Measurements from ENCODE around the gene APAF1. TPM values are rescaled to one million over a fixed set of nuclear protein-coding genes. Genes with fewer than 3 reads are reported as not detected.

The APAF1 gene
- total RNA-seq, 3 donors from 2014 or later: 4.8 to 9.2 (median 6.6) TPM

DNA sequence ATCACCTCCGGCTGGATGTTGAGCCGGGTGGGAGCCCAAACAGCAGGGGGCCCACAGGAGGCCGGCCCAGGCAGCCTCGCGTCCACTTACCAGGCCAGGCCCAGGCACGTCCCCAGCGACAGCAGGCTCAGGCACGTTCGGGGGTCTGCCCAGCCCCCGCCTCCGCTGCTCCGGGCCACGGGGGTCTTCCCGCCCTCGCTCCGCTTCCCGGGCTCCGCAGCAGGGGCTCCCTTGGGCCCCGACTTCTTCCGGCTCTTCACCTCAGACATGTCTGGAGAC, 718 bp upstream of the APAF1 start:
- H3K27me3 Mint-ChIP-seq (ENCODE audit: low read depth): no peaks in the 10 kb centered on the region
- H3K9me3 Mint-ChIP-seq: no peaks in the 10 kb centered on the region
- peaks cover 4% of the 10 kb centered on the region for H3K36me3 Mint-ChIP-seq (ENCODE audit: insufficient read depth)
- no peak for DNase-seq
- H3K4me1 Mint-ChIP-seq (ENCODE audit: low read depth): peaks cover 21% of the 10 kb centered on the region
- peak; percentile 9 to 15 for ATAC-seq
- H3K4me3 Mint-ChIP-seq: peak overlapping the region; percentile 97

DNA sequence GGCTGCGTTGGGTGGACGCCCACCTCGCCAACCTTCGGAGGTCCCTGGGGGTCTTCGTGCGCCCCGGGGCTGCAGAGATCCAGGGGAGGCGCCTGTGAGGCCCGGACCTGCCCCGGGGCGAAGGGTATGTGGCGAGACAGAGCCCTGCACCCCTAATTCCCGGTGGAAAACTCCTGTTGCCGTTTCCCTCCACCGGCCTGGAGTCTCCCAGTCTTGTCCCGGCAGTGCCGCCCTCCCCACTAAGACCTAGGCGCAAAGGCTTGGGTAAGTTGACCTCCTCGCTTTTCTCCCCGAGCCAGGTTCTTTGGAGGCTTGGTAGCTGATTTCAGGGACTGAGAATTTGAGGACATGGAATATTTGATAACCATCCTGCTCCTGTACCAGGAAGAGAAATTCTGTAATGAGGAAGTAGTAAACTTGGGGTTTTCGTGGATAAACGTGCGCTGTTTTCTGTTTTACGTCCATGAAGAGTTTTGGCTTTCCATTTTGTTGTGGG, 530 bp downstream of the APAF1 start:
- Mint-ChIP-seq H3K4me1 (ENCODE audit: low read depth) (peaks cover 21% of the 10 kb centered on the region), H3K4me3 (peak overlapping the region; percentile 97), H3K27me3 (ENCODE audit: low read depth) (no peaks in the 10 kb centered on the region), H3K9me3 (no peaks in the 10 kb centered on the region), H3K36me3 (ENCODE audit: insufficient read depth) (peaks cover 4% of the 10 kb centered on the region)
- ATAC-seq (peak in 1 of 2 donors; percentile 0), DNase-seq (no peak)

DNA sequence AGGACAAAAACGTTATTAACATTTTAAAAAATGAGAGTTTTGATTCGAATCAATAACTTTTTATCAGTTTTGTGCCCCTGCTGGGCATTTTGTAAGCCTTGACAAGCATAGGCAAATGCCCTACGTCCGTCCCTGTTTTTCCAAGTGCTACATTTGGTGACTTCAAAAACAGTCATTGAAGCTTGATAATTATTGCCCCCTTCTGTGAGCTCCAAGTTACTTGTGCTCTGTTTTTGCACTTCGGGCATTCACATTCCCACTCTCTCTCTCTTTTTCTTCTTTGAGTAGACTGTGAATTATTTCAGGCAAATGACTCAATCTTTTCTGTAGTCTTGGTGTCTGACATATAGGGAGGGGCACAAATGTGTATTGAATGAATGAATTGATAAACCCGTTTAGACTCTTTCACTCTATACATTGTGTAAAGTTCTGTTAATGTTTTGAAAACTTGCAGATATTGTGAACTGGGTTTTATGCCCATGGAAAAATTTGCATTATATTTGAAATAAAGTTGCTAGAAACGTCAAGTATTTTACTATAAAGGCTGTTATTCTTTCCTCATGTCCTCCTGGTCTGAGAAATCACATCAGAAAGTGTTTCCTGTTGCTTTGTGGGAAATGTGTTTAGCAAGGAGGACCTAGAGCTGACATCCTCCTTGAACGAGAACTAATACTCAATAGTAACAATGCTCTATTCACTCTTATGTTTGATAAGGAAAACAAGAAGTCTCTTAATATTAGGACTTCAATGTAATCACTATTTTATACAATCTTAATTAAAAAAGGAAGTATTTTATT, 1.4 kb downstream of the APAF1 start:
- Mint-ChIP-seq H3K9me3 (no peaks in the 10 kb centered on the region), H3K27me3 (ENCODE audit: low read depth) (no peaks in the 10 kb centered on the region), H3K4me3 (peak overlapping the region; percentile 97), H3K4me1 (ENCODE audit: low read depth) (peaks cover 21% of the 10 kb centered on the region), H3K36me3 (ENCODE audit: insufficient read depth) (peaks cover 4% of the 10 kb centered on the region)
- no peak for DNase-seq
- no peak for ATAC-seq

DNA sequence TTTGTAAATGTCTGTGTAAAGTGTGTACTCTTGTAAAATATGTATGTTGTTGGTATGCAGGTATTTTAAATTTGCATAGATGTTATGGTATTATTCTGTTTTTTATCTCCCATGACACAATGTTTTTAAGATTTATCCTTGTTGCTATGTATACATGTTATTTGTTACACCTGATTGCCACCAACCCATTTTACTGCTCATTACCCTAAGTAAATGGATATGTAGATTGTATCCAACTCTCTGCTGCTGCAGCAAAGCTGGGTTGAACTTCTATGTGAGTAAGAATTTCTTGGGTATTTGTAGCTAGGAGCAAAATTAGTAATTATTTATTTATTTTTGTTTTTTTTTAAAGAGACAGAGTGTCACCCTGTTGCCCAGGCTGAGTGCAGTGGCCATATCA, 6.2 kb downstream of the APAF1 start:
- H3K36me3 Mint-ChIP-seq (ENCODE audit: insufficient read depth): peaks cover 7% of the 10 kb centered on the region
- no peak overlapping the region for H3K4me3 Mint-ChIP-seq
- H3K4me1 Mint-ChIP-seq (ENCODE audit: low read depth): peaks cover 17% of the 10 kb centered on the region
- no peak for DNase-seq
- no peak for ATAC-seq
- no peaks in the 10 kb centered on the region for H3K9me3 Mint-ChIP-seq
- no peaks in the 10 kb centered on the region for H3K27me3 Mint-ChIP-seq (ENCODE audit: low read depth)

DNA sequence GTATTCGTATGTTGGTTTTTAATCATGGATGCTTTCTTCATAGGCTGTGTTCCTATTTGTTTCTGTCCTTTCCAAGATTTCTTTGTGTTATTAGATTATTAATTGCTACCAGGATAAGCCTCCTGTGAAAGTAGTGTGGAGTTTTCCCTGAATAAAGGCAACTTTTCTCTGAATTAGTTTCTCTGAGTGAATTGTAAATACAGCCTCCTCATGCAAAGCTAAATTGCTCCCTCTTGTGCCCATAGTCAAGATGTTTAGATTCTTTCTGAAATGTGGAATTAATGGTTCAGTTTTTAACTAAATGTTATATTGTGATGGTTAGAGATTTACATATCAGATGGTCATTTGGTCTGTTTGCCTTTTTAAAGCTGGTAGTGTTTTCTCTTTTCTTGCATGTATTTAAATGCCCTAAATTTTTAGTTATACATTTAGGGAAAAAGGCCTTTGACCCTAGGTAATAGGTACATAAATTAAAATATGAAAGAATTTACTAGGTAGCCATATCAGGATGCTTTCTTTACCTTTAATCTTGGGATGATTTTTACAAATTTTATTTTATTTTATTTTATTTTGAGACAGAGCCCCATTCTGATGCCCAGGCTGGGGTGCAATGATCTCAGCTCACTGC, 8.9 kb downstream of the APAF1 start:
- Mint-ChIP-seq H3K9me3 (no peaks in the 10 kb centered on the region), H3K27me3 (ENCODE audit: low read depth) (no peaks in the 10 kb centered on the region), H3K4me3 (no peak overlapping the region), H3K36me3 (ENCODE audit: insufficient read depth) (peaks cover 17% of the 10 kb centered on the region), H3K4me1 (ENCODE audit: low read depth) (peaks cover 13% of the 10 kb centered on the region)
- ATAC-seq (peak in 1 of 2 donors; percentile 32), DNase-seq (no peak)

DNA sequence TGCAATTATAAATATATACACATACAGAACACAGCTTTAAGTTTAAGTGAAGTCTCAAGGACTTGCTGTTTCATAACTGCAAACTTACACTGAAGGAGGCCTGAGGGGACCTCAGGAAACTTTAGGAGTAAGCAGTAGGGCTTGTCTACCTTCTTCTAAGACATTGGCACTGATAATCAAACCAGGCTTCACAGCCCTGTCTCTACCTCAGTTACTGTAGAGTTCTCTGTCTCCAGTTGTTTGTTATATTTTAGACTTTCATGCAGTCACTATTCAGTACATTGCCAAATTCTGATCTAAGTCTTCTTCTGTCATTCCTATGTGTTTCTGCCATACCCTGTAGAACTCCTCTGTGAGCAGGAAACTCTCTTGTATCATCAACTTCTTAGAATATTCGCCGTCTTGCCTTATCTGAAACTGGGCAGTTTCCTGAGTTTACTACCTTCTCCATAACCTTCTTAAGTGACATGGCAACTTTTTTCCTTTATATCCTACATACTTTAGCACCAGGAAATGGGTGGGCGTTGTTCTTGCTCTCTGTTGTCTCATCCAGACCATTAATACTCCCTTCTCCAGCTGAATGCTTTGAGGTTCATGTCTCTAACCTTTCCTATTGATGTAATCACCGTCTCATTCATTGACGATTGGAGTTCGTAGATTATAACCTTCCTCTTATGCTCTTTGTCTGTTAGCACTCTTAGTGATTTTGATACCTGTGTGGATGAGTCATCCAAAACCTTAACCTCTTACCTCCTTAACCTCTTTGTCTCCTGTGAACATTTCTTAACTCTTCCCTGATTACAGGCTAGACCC, 11.4 kb downstream of the APAF1 start:
- no peak for DNase-seq
- Mint-ChIP-seq H3K4me3 (peak overlapping the region; percentile 1), H3K9me3 (no peaks in the 10 kb centered on the region), H3K36me3 (ENCODE audit: insufficient read depth) (peaks cover 21% of the 10 kb centered on the region), H3K27me3 (ENCODE audit: low read depth) (no peaks in the 10 kb centered on the region), H3K4me1 (ENCODE audit: low read depth) (peaks cover 13% of the 10 kb centered on the region)
- peak; percentile 81 to 90 for ATAC-seq

- DNase-seq (no peak), ATAC-seq (no peak)
- no peaks in the 10 kb centered on the region for H3K9me3 Mint-ChIP-seq
- H3K4me1 Mint-ChIP-seq (ENCODE audit: low read depth): peaks cover 10% of the 10 kb centered on the region
- no peaks in the 10 kb centered on the region for H3K27me3 Mint-ChIP-seq (ENCODE audit: low read depth)
- peaks cover 23% of the 10 kb centered on the region for H3K36me3 Mint-ChIP-seq (ENCODE audit: insufficient read depth)
- no peak overlapping the region for H3K4me3 Mint-ChIP-seq
These were observed 15.4 kb downstream of the APAF1 start for GRCh38 chr12:98660521-98660920.

GRCh38 chr12:98669751-98670150, 24.7 kb downstream of the APAF1 start:
- DNase-seq (no peak), ATAC-seq (no peak)
- no peaks in the 10 kb centered on the region for H3K9me3 Mint-ChIP-seq
- H3K36me3 Mint-ChIP-seq (ENCODE audit: insufficient read depth): peaks cover 41% of the 10 kb centered on the region
- no peak overlapping the region for H3K4me3 Mint-ChIP-seq
- H3K4me1 Mint-ChIP-seq (ENCODE audit: low read depth): peaks cover 6% of the 10 kb centered on the region
- no peaks in the 10 kb centered on the region for H3K27me3 Mint-ChIP-seq (ENCODE audit: low read depth)

DNA sequence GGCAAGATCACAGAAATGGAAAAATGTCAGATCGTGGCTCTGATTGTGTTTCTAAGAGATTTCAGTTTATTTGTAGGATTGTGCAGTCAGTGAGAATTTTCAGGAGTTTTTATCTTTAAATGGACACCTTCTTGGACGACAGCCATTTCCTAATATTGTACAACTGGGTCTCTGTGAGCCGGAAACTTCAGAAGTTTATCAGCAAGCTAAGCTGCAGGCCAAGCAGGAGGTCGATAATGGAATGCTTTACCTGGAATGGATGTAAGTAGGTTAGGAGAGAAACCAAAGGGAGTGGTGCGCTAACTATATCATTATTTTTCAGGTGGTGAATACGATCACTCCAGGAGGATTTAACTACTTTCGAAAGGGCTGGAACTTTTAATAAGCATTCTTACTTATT, 26.4 kb downstream of the APAF1 start:
- H3K9me3 Mint-ChIP-seq: no peaks in the 10 kb centered on the region
- H3K36me3 Mint-ChIP-seq (ENCODE audit: insufficient read depth): peaks cover 35% of the 10 kb centered on the region
- no peak overlapping the region for H3K4me3 Mint-ChIP-seq
- DNase-seq: no peak
- no peaks in the 10 kb centered on the region for H3K27me3 Mint-ChIP-seq (ENCODE audit: low read depth)
- H3K4me1 Mint-ChIP-seq (ENCODE audit: low read depth): peaks cover 6% of the 10 kb centered on the region
- no peak for ATAC-seq

GRCh38 chr12:98674841-98675240, 29.8 kb downstream of the APAF1 start:
- Mint-ChIP-seq H3K9me3 (no peaks in the 10 kb centered on the region), H3K36me3 (ENCODE audit: insufficient read depth) (peaks cover 28% of the 10 kb centered on the region), H3K4me3 (no peak overlapping the region)

GRCh38 chr12:98678236-98678945, 33.3 kb downstream of the APAF1 start:
- H3K27me3 Mint-ChIP-seq (ENCODE audit: low read depth): no peaks in the 10 kb centered on the region
- no peak for DNase-seq
- H3K36me3 Mint-ChIP-seq (ENCODE audit: insufficient read depth): peaks cover 26% of the 10 kb centered on the region
- H3K4me3 Mint-ChIP-seq: no peak overlapping the region
- no peak for ATAC-seq
- H3K9me3 Mint-ChIP-seq: no peaks in the 10 kb centered on the region
- H3K4me1 Mint-ChIP-seq (ENCODE audit: low read depth): no peaks in the 10 kb centered on the region

More at GRCh38 chr12:98674841-98675240, 29.8 kb downstream of the APAF1 start:
- Mint-ChIP-seq H3K27me3 (ENCODE audit: low read depth) (no peaks in the 10 kb centered on the region), H3K4me1 (ENCODE audit: low read depth) (peaks cover 3% of the 10 kb centered on the region)
- DNase-seq: no peak
- ATAC-seq: no peak

DNA sequence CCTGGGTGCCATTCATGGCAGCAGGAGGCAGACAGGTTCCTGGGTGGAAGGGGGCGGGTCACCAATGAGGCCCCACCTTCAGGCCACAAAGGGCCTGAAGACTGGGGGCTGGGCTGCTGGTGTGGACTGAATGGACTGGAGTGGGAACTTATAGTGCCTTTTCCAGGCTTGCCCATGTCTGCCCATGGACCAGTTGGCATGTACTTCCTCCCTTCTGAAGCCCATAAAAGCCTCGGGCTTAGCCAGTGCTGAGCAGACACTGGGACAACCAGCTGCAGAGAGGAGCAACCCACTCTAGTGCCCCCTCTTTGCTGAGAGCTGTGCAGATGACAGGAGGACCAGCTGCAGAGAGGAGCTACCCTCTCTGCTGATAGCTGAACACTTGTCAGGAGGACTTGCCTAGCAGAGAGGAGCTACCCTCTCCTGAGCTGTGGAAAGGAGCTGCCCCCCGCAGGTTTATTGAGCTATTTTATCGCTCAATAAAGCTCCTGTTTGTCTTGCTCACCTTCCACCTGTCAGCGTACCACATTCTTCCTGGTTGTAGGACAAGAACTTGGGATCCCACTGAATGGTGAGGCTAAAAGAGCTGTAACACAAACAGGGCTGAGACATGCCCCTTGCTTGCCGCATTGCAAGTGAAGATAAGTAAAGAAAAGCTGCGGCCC, 34.0 kb downstream of the APAF1 start:
- H3K4me1 Mint-ChIP-seq (ENCODE audit: low read depth): no peaks in the 10 kb centered on the region
- H3K9me3 Mint-ChIP-seq: no peaks in the 10 kb centered on the region
- no peak for ATAC-seq
- H3K36me3 Mint-ChIP-seq (ENCODE audit: insufficient read depth): peaks cover 26% of the 10 kb centered on the region
- H3K27me3 Mint-ChIP-seq (ENCODE audit: low read depth): no peaks in the 10 kb centered on the region
- no peak for DNase-seq
- H3K4me3 Mint-ChIP-seq: no peak overlapping the region

DNA sequence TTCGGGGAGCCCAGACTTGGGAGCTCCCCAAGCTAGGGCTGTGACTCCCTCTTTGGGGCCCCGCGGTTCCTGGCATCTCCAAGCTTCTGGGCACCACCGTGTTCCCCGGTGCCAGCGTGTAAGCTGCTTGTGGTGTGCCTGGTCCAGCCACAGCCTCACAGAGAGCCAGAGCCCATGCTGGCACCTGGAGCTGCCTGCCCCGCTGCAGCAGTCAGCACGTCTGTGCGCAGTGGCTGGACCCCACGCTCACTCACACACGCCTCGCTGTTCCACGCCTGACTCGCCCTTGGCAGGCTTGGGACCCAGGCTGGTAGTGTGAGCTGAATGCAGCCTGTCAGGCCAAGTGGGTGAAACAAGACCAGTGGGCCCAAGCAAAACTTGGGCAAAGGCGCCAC, 34.5 kb downstream of the APAF1 start:
- Mint-ChIP-seq H3K9me3 (no peaks in the 10 kb centered on the region), H3K4me3 (no peak overlapping the region), H3K36me3 (ENCODE audit: insufficient read depth) (peaks cover 25% of the 10 kb centered on the region), H3K27me3 (ENCODE audit: low read depth) (no peaks in the 10 kb centered on the region), H3K4me1 (ENCODE audit: low read depth) (no peaks in the 10 kb centered on the region)
- no peak for ATAC-seq
- no peak for DNase-seq

GRCh38 chr12:98684199-98684598, 39.1 kb downstream of the APAF1 start:
- ATAC-seq: no peak
- Mint-ChIP-seq H3K36me3 (ENCODE audit: insufficient read depth) (peaks cover 30% of the 10 kb centered on the region), H3K27me3 (ENCODE audit: low read depth) (no peaks in the 10 kb centered on the region), H3K4me1 (ENCODE audit: low read depth) (no peaks in the 10 kb centered on the region), H3K4me3 (no peak overlapping the region), H3K9me3 (no peaks in the 10 kb centered on the region)
- no peak for DNase-seq

All from activated T-cell treated with anti-CD3 and anti-CD28 coated beads, Interleukin-2, amount 50 U/mL, for 4 hours (primary cell).